Astrocyte (in vitro differentiated cells and primary cell): ENCODE data around the gene PINK1. TPM values are rescaled to one million over a fixed set of nuclear protein-coding genes. Genes with fewer than 3 reads are reported as not detected.

Source experiments
- DNase-seq: peaks from one replicate; pipeline ENCODE4 v3.0.0-alpha.2; 2010; ENCODE audit warnings: low read depth
- FAIRE-seq: peaks from 2 replicates; lab custom pipeline; 2011; peaks lifted over from hg19 to GRCh38; lab: Jason Lieb, UNC
- H2AFZ ChIP-seq: 2 replicates; pipeline ENCODE4 v1.6.0; 2012; ENCODE audit warnings: low read depth, low read length, inconsistent platforms
- H3K27ac ChIP-seq: 2 replicates; pipeline ENCODE4 v1.5.1; 2011; ENCODE audit warnings: low read depth, low read length, inconsistent platforms
- H3K27me3 ChIP-seq: 2 replicates; pipeline ENCODE4 v1.6.0; 2011; ENCODE audit warnings: low read length, inconsistent platforms; ENCODE audit not compliant: insufficient read depth
- H3K36me3 ChIP-seq: 2 replicates; pipeline ENCODE4 v1.5.1; 2011; ENCODE audit warnings: low read length, inconsistent platforms; ENCODE audit not compliant: insufficient read depth
- H3K4me1 ChIP-seq: 2 replicates; pipeline ENCODE4 v1.5.1; 2011; ENCODE audit warnings: low read length, inconsistent platforms; ENCODE audit not compliant: insufficient read depth
- H3K4me2 ChIP-seq: 2 replicates; pipeline ENCODE4 v1.6.0; 2012; ENCODE audit warnings: low read length, inconsistent platforms
- H3K4me3 ChIP-seq: 2 replicates; pipeline ENCODE4 v1.5.1; 2011; ENCODE audit warnings: low read depth, mild to moderate bottlenecking, low read length, inconsistent platforms; ENCODE audit not compliant: insufficient read depth
- H3K79me2 ChIP-seq: 2 replicates; pipeline ENCODE4 v1.6.0; 2012; ENCODE audit warnings: mild to moderate bottlenecking, low read length, inconsistent platforms; ENCODE audit not compliant: insufficient read depth
- H3K9ac ChIP-seq: 2 replicates; pipeline ENCODE4 v1.6.0; 2012; ENCODE audit warnings: mild to moderate bottlenecking, low read length, inconsistent platforms
- H3K9me3 ChIP-seq: 2 replicates; pipeline ENCODE4 v1.5.1; 2012; ENCODE audit warnings: low read depth, mild to moderate bottlenecking, low read length, inconsistent platforms; ENCODE audit not compliant: insufficient read depth
- H4K20me1 ChIP-seq: 2 replicates; pipeline ENCODE4 v1.6.0; 2012; ENCODE audit warnings: low read length, inconsistent platforms; ENCODE audit not compliant: insufficient read depth
- H3K27ac Mint-ChIP-seq: one replicate; pipeline ENCODE4 v1.8.0; 2021; ENCODE audit warnings: mild to moderate bottlenecking, mixed read lengths; ENCODE audit not compliant: unreplicated experiment
- H3K27me3 Mint-ChIP-seq: one replicate; pipeline ENCODE4 v1.8.0; 2021; ENCODE audit warnings: low read depth, mixed read lengths; ENCODE audit not compliant: unreplicated experiment
- H3K36me3 Mint-ChIP-seq: one replicate; pipeline ENCODE4 v1.8.0; 2021; ENCODE audit warnings: low read depth, mixed read lengths; ENCODE audit not compliant: unreplicated experiment
- H3K4me1 Mint-ChIP-seq: one replicate; pipeline ENCODE4 v1.8.0; 2021; ENCODE audit warnings: low read depth, mixed read lengths; ENCODE audit not compliant: unreplicated experiment
- H3K4me3 Mint-ChIP-seq: one replicate; pipeline ENCODE4 v1.8.0; 2021; ENCODE audit warnings: mild to moderate bottlenecking, moderate library complexity, mixed read lengths; ENCODE audit not compliant: unreplicated experiment
- H3K9me3 Mint-ChIP-seq: one replicate; pipeline ENCODE4 v1.8.0; 2021; ENCODE audit warnings: mild to moderate bottlenecking, mixed read lengths; ENCODE audit not compliant: unreplicated experiment
- CTCF ChIP-seq: IDR thresholded peaks from 2 replicates; pipeline ENCODE4 v1.5.1; 2011; ENCODE audit warnings: low read depth, mild to moderate bottlenecking, inconsistent platforms, low read length, moderate library complexity; ENCODE audit not compliant: insufficient read depth
- EZH2 ChIP-seq: IDR thresholded peaks from 2 replicates; pipeline ENCODE4 v1.6.1; 2012; ENCODE audit warnings: mild to moderate bottlenecking, low read length, inconsistent platforms; ENCODE audit not compliant: insufficient read depth
- total RNA-seq: library from RNA; stranded (reverse); gene quantifications from 2 replicates; pipeline ENCODE4 v1.2.1, GENCODE V29; 2021

Gene PINK1
- total RNA-seq, 1 donor from 2014 or later, result 25.6 TPM

- Histone ChIP-seq H4K20me1 (peaks cover 21% of the 10 kb centered on the region), H3K36me3 (no peaks in the 10 kb centered on the region), H3K4me2 (no peak overlapping the region), H3K27me3 (peaks cover 2% of the 10 kb centered on the region), H3K9ac (no peak overlapping the region), H3K4me3 (no peak overlapping the region), H3K9me3 (no peaks in the 10 kb centered on the region), H3K79me2 (peaks cover 9% of the 10 kb centered on the region), H2AFZ (no peak overlapping the region), H3K27ac (no peak overlapping the region), H3K4me1 (peaks cover 9% of the 10 kb centered on the region)
- Mint-ChIP-seq H3K4me3 (peak overlapping the region; percentile 76), H3K27ac (no peak overlapping the region), H3K27me3 (no peaks in the 10 kb centered on the region), H3K4me1 (no peaks in the 10 kb centered on the region), H3K9me3 (no peaks in the 10 kb centered on the region), H3K36me3 (peaks cover 5% of the 10 kb centered on the region)
- TF ChIP-seq CTCF, result no peak
- no peak for TF ChIP-seq EZH2
- FAIRE-seq (no peak), DNase-seq (no peak)
These were observed 872 bp upstream of the PINK1 start for GRCh38 chr1:20632386-20632785.

- no peaks in the 10 kb centered on the region for H3K9me3 Mint-ChIP-seq
- no peak overlapping the region for H3K27ac ChIP-seq
- H3K4me3 Mint-ChIP-seq, result peak overlapping the region; percentile 87
These were observed 871 bp downstream of the PINK1 start for GRCh38 chr1:20634065-20634593.

More at GRCh38 chr1:20634065-20634593, 871 bp downstream of the PINK1 start:
- H2AFZ ChIP-seq, result peak overlapping the region; percentile 57
- Mint-ChIP-seq H3K27me3 (no peaks in the 10 kb centered on the region), H3K36me3 (peaks cover 14% of the 10 kb centered on the region), H3K4me1 (no peaks in the 10 kb centered on the region), H3K27ac (peak overlapping the region; percentile 53)
- H3K4me2 ChIP-seq, result peak overlapping the region; percentile 96
- FAIRE-seq (no peak), DNase-seq (no peak)
- peak overlapping the region; percentile 87 for H3K9ac ChIP-seq
- H3K36me3 ChIP-seq, result peaks cover 4% of the 10 kb centered on the region
- peaks cover 21% of the 10 kb centered on the region for H4K20me1 ChIP-seq
- H3K9me3 ChIP-seq, result no peaks in the 10 kb centered on the region
- TF ChIP-seq CTCF (no peak), EZH2 (no peak)
- H3K27me3 ChIP-seq, result peaks cover 2% of the 10 kb centered on the region
- H3K4me1 ChIP-seq, result peaks cover 9% of the 10 kb centered on the region
- peak overlapping the region; percentile 86 for H3K4me3 ChIP-seq
- peaks cover 9% of the 10 kb centered on the region for H3K79me2 ChIP-seq
